Measurements from ENCODE around the gene SNW1.

- TF ChIP-seq CTCF (IDR thresholded peaks at IDR 0.05), result peak; percentile 10 to 59 (median 22)
- TF ChIP-seq POLR2AphosphoS5 (IDR thresholded peaks at IDR 0.05), result peak; percentile 51 to 74
- TF ChIP-seq POLR2A (IDR thresholded peaks at IDR 0.05; ENCODE audit: low read depth), result peak; percentile 28
Measured at GRCh38 chr14:77799863-77800730, 39.1 kb upstream of the SNW1 start, which contains the start of gene ADCK1.

Measured in esophagus muscularis mucosa (tissue), 3 donors.